AG09319 (cell line): ENCODE measurements around the gene MYPOP.
A peak's percentile ranks its signal among the peaks of the same experiment; 100 is the strongest.

Experiments
- DNase-seq: peaks from one replicate; pipeline ENCODE4 v3.0.0-alpha.2; 2010; ENCODE audit warnings: low read depth; ENCODE audit errors: extremely low read depth
- TF ChIP-seq, protein P1 (sequence below): IDR thresholded peaks from 2 replicates; pipeline ENCODE4 v1.5.1; 2011; ENCODE audit warnings: low read depth, mild to moderate bottlenecking, inconsistent platforms, low read length, moderate library complexity

MYPOP gene

GRCh38 chr19:45905011-45905410, 2.6 kb upstream of the MYPOP start:
- TF ChIP-seq, protein P1, sequence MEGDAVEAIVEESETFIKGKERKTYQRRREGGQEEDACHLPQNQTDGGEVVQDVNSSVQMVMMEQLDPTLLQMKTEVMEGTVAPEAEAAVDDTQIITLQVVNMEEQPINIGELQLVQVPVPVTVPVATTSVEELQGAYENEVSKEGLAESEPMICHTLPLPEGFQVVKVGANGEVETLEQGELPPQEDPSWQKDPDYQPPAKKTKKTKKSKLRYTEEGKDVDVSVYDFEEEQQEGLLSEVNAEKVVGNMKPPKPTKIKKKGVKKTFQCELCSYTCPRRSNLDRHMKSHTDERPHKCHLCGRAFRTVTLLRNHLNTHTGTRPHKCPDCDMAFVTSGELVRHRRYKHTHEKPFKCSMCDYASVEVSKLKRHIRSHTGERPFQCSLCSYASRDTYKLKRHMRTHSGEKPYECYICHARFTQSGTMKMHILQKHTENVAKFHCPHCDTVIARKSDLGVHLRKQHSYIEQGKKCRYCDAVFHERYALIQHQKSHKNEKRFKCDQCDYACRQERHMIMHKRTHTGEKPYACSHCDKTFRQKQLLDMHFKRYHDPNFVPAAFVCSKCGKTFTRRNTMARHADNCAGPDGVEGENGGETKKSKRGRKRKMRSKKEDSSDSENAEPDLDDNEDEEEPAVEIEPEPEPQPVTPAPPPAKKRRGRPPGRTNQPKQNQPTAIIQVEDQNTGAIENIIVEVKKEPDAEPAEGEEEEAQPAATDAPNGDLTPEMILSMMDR: no peak
- DNase-seq: no peak

DNA sequence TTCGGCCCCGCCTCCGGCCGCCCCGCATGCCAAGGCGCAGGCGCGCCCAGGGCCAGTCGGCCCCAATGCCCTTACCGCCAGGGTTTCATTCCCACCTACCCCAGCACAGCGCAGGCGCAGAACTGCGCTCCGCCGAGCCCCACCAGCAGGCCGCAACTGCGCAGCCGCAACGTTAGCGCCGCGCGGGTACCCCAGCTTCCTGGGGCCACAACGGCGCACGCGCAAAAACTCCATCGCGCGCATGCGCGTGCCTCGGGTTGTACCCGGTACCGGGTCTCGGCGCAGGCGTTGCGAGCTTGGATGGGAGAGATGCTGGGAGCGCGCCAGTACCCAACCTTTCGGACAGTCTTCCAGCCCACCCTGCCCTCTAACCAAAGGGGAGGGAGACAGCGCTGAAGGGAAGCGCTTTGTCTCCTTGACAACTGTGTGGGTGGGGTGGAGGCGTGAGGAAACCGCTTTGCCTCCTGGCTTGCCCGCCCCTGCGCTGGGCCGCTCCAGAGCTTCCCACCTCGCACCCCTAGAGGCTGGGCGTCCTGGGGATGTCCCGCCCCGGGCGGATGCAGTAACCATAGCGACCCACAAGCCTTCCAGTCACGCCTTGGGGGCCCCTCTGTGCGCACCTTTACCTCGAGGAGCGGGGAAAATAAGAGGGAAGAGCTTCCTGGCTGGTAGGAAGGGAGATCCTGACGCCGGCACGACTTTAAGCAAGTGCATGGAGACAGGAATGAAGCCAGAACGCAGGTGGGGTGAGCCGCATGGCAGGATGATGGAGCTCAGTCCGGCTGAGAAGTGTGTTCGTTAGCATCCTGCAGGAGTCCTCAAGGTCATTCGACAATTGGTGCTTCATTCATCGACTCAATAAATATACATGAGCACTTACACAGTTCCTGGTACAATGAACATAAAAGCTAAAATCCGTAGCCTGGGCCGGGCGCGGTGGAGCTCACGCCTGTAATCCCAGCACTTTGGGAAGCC, 525 bp upstream of the MYPOP start:
- DNase-seq: peak; percentile 93
- TF ChIP-seq, protein P1: no peak

GRCh38 chr19:45901432-45901911, 941 bp downstream of the MYPOP start:
- TF ChIP-seq, protein P1: no peak
- no peak for DNase-seq

DNA sequence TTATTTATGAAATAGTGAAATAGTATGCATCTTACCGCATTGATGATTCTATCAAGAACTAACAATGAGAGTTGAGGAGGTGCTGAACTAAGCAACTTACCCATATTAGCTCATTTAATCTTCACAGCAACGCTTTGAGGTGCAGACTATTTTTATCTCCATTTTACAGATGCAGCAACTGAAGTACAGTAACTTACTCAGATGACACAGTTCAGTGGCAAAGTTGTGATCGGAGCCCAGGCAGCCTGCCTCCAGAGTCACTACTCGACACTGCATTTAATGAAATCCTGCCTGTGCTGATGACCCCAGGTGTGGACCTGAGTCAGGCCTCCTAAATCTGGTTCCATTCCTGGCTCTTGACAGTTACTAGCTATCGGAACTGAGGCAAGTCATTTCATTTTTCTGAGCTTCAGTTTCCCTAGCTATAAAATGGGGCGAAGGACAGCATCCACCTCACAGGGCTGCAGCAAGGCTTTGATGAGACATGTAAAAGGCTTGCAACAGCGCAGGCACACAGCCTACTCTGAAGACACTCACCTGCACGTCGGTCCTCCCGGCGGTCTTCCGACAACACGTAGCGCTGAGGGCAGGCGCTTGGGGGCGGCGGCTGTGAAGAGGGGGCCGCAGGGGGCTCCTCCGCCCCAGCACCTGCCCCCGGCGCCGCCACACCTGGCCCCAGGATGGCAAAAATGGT, 1.5 kb downstream of the MYPOP start:
- TF ChIP-seq, protein P1: no peak
- no peak for DNase-seq

- TF ChIP-seq, protein P1: no peak
- DNase-seq: no peak
Observed at GRCh38 chr19:45899919-45900589, 2.4 kb downstream of the MYPOP start.

- TF ChIP-seq, protein P1: no peak
- no peak for DNase-seq
Observed at GRCh38 chr19:45899253-45899652, 3.2 kb downstream of the MYPOP start.
